HepG2 (cell line): ENCODE data around the gene IARS2. TPM values are rescaled to one million over a fixed set of nuclear protein-coding genes. Genes with fewer than 3 reads are reported as not detected.

Source experiments
- BCL3 ChIP-seq: sonication (generic); formaldehyde crosslinking; IDR thresholded peaks from 2 replicates; pipeline ENCODE4 v1.5.1; 2020; ENCODE audit warnings: mild to moderate bottlenecking, missing genetic modification reagents, moderate library complexity
- CREBL2 ChIP-seq: sonication (generic); formaldehyde crosslinking; IDR thresholded peaks from 2 replicates; pipeline ENCODE4 v1.8.1; 2023; ENCODE audit warnings: missing genetic modification reagents, mild to moderate bottlenecking, borderline replicate concordance
- DR1 ChIP-seq: sonication (generic); formaldehyde crosslinking; IDR thresholded peaks from 2 replicates; pipeline ENCODE4 v1.8.0; 2021; ENCODE audit warnings: mild to moderate bottlenecking, missing genetic modification reagents, inconsistent platforms
- GPN1 ChIP-seq: sonication (generic); formaldehyde crosslinking; IDR thresholded peaks from 2 replicates; pipeline ENCODE4 v1.5.1; 2020; ENCODE audit warnings: missing genetic modification reagents, borderline replicate concordance
- MTERF4 ChIP-seq: sonication (generic); formaldehyde crosslinking; IDR thresholded peaks from 2 replicates; pipeline ENCODE4 v1.8.0; 2023; ENCODE audit warnings: mild to moderate bottlenecking, missing genetic modification reagents
- NFKB2 ChIP-seq: sonication (generic); formaldehyde crosslinking; IDR thresholded peaks from 2 replicates; pipeline ENCODE4 v1.4.0; 2020; ENCODE audit warnings: missing genetic modification reagents, borderline replicate concordance
- NR2C2 ChIP-seq: sonication (generic); formaldehyde crosslinking; IDR thresholded peaks from 2 replicates; pipeline ENCODE4 v1.4.0; 2020; ENCODE audit warnings: missing genetic modification reagents, mild to moderate bottlenecking, moderate library complexity, borderline replicate concordance
- ONECUT2 ChIP-seq: sonication (generic); formaldehyde crosslinking; IDR thresholded peaks from 2 replicates; pipeline ENCODE4 v1.4.0; 2020; ENCODE audit warnings: missing genetic modification reagents
- PHB2 ChIP-seq: fragments of 450-650 bp; IDR thresholded peaks from 2 replicates; pipeline ENCODE4 v1.6.1; 2018; ENCODE audit not compliant: partially characterized antibody
- TEAD2 ChIP-seq: sonication (generic); formaldehyde crosslinking; IDR thresholded peaks from 2 replicates; pipeline ENCODE4 v1.9.0; 2021; ENCODE audit warnings: missing genetic modification reagents
- XRCC5 ChIP-seq: fragments of 200-400 bp; formaldehyde crosslinking; optimal IDR thresholded peaks from 2 replicates; pipeline ENCODE3; 2017; ENCODE audit warnings: mild to moderate bottlenecking, low read length
- ZBTB10 ChIP-seq: sonication (generic); formaldehyde crosslinking; IDR thresholded peaks from 2 replicates; pipeline ENCODE4 v1.4.0; 2020; ENCODE audit warnings: missing genetic modification reagents, borderline replicate concordance
- ZFAT ChIP-seq: sonication (generic); formaldehyde crosslinking; conservative IDR thresholded peaks from 2 replicates; pipeline ENCODE4 v1.8.1; 2023; ENCODE audit warnings: missing genetic modification reagents, inconsistent platforms
- ZFYVE20 ChIP-seq: sonication (generic); formaldehyde crosslinking; IDR thresholded peaks from 2 replicates; pipeline ENCODE4 v1.8.0; 2023; ENCODE audit warnings: low read depth, mild to moderate bottlenecking, moderate library complexity, missing genetic modification reagents, borderline replicate concordance
- ZNF121 ChIP-seq: sonication (generic); formaldehyde crosslinking; IDR thresholded peaks from 2 replicates; pipeline ENCODE4 v1.5.0; 2020; ENCODE audit warnings: mild to moderate bottlenecking, missing genetic modification reagents
- ZNF276 ChIP-seq: sonication (generic); formaldehyde crosslinking; IDR thresholded peaks from 2 replicates; pipeline ENCODE4 v1.4.0; 2020; ENCODE audit warnings: mild to moderate bottlenecking, low read depth, missing genetic modification reagents
- ZNF331 ChIP-seq: sonication (generic); formaldehyde crosslinking; IDR thresholded peaks from 2 replicates; pipeline ENCODE4 v1.4.0; 2020; ENCODE audit warnings: missing genetic modification reagents
- ZNF777 ChIP-seq: sonication (generic); formaldehyde crosslinking; IDR thresholded peaks from 2 replicates; pipeline ENCODE4 v1.4.0; 2020; ENCODE audit warnings: missing genetic modification reagents
- ZSCAN20 ChIP-seq: sonication (generic); formaldehyde crosslinking; IDR thresholded peaks from 2 replicates; pipeline ENCODE4 v1.4.0; 2020; ENCODE audit warnings: missing genetic modification reagents, mild to moderate bottlenecking, borderline replicate concordance
- polyA plus RNA-seq, 8 experiments: library from polyadenylated mRNA; depleted of rRNA in 3 of 8; stranded (reverse) in 7 of 8; unstranded in 1 of 8; fragments of >200 nt; fragmentation: Illumina TruSeq in 4 of 8; extraction: Trizol in 4 of 8; gene quantifications; 2 replicates each; pipeline versions ENCODE4 v1.2.1 to v1.2.3, GENCODE V29; 2011 to 2016; ENCODE audit warnings: low read depth in 4 of 8, missing spikeins in 1 of 8, mixed read lengths in 1 of 8; ENCODE audit not compliant: insufficient read depth in 1 of 8
- total RNA-seq, 5 experiments: library from RNA; depleted of rRNA; stranded (reverse); fragments of >200 nt; fragmentation: Illumina TruSeq; extraction: Trizol; gene quantifications; 2 replicates each; pipeline ENCODE4 v1.2.3, GENCODE V29; 2016; ENCODE audit warnings: low read depth in 1 of 5

The IARS2 gene
- total and polyA plus RNA-seq, 2 of the 13 experiments (the other 11 are each of a cell fraction or from before 2014, with no cell fraction given) = 28.6 to 122 TPM

- TF ChIP-seq BCL3 (peak; percentile 49; the same call in 1 of the 2 replicates), ZFYVE20 (CRISPR knock-in tag) (peak; percentile 51; the same call in 1 of the 2 replicates), ZFAT (CRISPR knock-in tag) (0 out of 2 replicates have a peak, but pooled peaks have one; percentile 41), XRCC5 (no peak), ZBTB10 (CRISPR knock-in tag) (peak; percentile 85), PHB2 (no peak), ZNF777 (CRISPR knock-in tag) (0 out of 2 replicates have a peak, but pooled peaks have one; percentile 44), TEAD2 (CRISPR knock-in tag) (0 out of 2 replicates have a peak, but pooled peaks have one; percentile 17), ZNF276 (CRISPR knock-in tag) (peak; percentile 72; the same call in 1 of the 2 replicates), GPN1 (CRISPR knock-in tag) (0 out of 2 replicates have a peak, but pooled peaks have one; percentile 54), CREBL2 (0 out of 2 replicates have a peak, but pooled peaks have one; percentile 57), NR2C2 (CRISPR knock-in tag) (0 out of 2 replicates have a peak, but pooled peaks have one; percentile 36), MTERF4 (CRISPR knock-in tag) (peak; percentile 83; the same call in 1 of the 2 replicates), NFKB2 (peak; percentile 89; the same call in 1 of the 2 replicates), ZNF331 (CRISPR knock-in tag) (0 out of 2 replicates have a peak, but pooled peaks have one; percentile 6), ONECUT2 (CRISPR knock-in tag) (no peak), ZNF121 (CRISPR knock-in tag) (peak; percentile 7; the same call in 1 of the 2 replicates), ZSCAN20 (CRISPR knock-in tag) (peak; percentile 57; the same call in 1 of the 2 replicates), DR1 (CRISPR knock-in tag) (0 out of 2 replicates have a peak, but pooled peaks have one; percentile 52)
Observed at GRCh38 chr1:220094016-220094911, at the start of gene IARS2 (continued).
